PC-9 (cell line): Measurements from ENCODE around the gene RGS19. TPM values are rescaled to one million over a fixed set of nuclear protein-coding genes. Genes with fewer than 3 reads are reported as not detected.
"Not testable (repeated sequence)": the region's sequence is repeated elsewhere in the genome, so short reads cannot be mapped to it uniquely, and the experiment has no call there.

ENCODE experiments used
- BruUV-seq: library from RNA; stranded (reverse); fragments of 400-500 nt; replicated peaks from 2 replicates; lab custom pipeline; 2021; lab: Mats Ljungman, UMichigan
- CTCF ChIA-PET: fragments of 300-600 bp; sonication (Branson Sonifier 250); formaldehyde crosslinking; loops from one replicate; lab custom pipeline; 2022; ENCODE audit warnings: antibody characterized with exemption; lab: Charles Lee
- POLR2A ChIA-PET: fragments of 300-600 bp; sonication (Branson Sonifier 250); formaldehyde crosslinking; loops from one replicate; lab custom pipeline; 2022; ENCODE audit warnings: antibody characterized with exemption; ENCODE audit not compliant: unreplicated experiment; lab: Charles Lee
- DNase-seq, 2 experiments: peaks; one replicate each; pipeline versions ENCODE4 v3.0.0 to v3.0.0-alpha.2; 2015 to 2022; ENCODE audit warnings: mixed read lengths in 1 of 2
- H2AFZ ChIP-seq: fragments of 200-600 bp; sonication (generic); 2 replicates; pipeline ENCODE4 v1.8.1; 2017; ENCODE audit warnings: antibody characterized with exemption
- H3F3A ChIP-seq: fragments of 200-600 bp; sonication (generic); 2 replicates; pipeline ENCODE4 v1.8.1; 2017; ENCODE audit warnings: antibody characterized with exemption, mild to moderate bottlenecking, low read depth; ENCODE audit not compliant: insufficient read depth
- H3K27ac ChIP-seq: fragments of 200-600 bp; sonication (generic); 2 replicates; pipeline ENCODE4 v1.6.1; 2016; ENCODE audit warnings: mixed run types
- H3K27me3 ChIP-seq: fragments of 200-600 bp; sonication (generic); 2 replicates; pipeline ENCODE4 v1.6.1; 2016; ENCODE audit warnings: low read depth, mixed run types; ENCODE audit not compliant: insufficient read depth
- H3K36me3 ChIP-seq: fragments of 200-600 bp; sonication (generic); 2 replicates; pipeline ENCODE4 v1.6.1; 2016; ENCODE audit warnings: low read depth, mixed run types
- H3K4me1 ChIP-seq: fragments of 200-600 bp; sonication (generic); replicated peaks from 2 replicates; pipeline ENCODE4 v1.6.1; 2016; ENCODE audit warnings: mixed run types; ENCODE audit not compliant: insufficient read depth
- H3K4me2 ChIP-seq: fragments of 200-600 bp; sonication (generic); 2 replicates; pipeline ENCODE4 v1.6.1; 2017; ENCODE audit warnings: mixed run types
- H3K4me3 ChIP-seq: fragments of 200-600 bp; sonication (generic); 2 replicates; pipeline ENCODE4 v1.6.1; 2016; ENCODE audit warnings: mixed run types
- H3K79me2 ChIP-seq: fragments of 200-600 bp; sonication (generic); 2 replicates; pipeline ENCODE4 v1.6.1; 2017; ENCODE audit warnings: low read depth, mixed run types
- H3K9me2 ChIP-seq: fragments of 200-600 bp; sonication (generic); 2 replicates; pipeline ENCODE4 v1.8.1; 2017; ENCODE audit warnings: mild to moderate bottlenecking; ENCODE audit not compliant: insufficient read depth
- H3K9me3 ChIP-seq: fragments of 200-600 bp; sonication (generic); 2 replicates; pipeline ENCODE4 v1.8.1; 2016; ENCODE audit warnings: low read depth; ENCODE audit not compliant: insufficient read depth
- H4K20me1 ChIP-seq: fragments of 200-600 bp; sonication (generic); 2 replicates; pipeline ENCODE4 v1.8.1; 2017; ENCODE audit not compliant: insufficient read depth
- EZH2 ChIP-seq: fragments of 200-600 bp; sonication (generic); IDR thresholded peaks from 2 replicates; pipeline ENCODE4 v1.8.0; 2017; ENCODE audit warnings: antibody characterized with exemption, low read depth
- intact Hi-C: fragments of 100-400 bp; cut with micrococcal nuclease; formaldehyde crosslinking; loops from one replicate; pipeline ENCODE4 v1.10.0; 2022; ENCODE audit not compliant: unreplicated experiment
- total RNA-seq: library from RNA; stranded (reverse); gene quantifications from 2 replicates; pipeline ENCODE4 v1.2.3, GENCODE V29; 2021
- TF ChIP-seq, protein P1 (sequence below): fragments of 200-600 bp; sonication (generic); conservative IDR thresholded peaks from 2 replicates; pipeline ENCODE4 v1.6.1; 2017; ENCODE audit warnings: mixed run types, antibody characterized with exemption, mild to moderate bottlenecking, moderate library complexity

Gene RGS19
- total RNA-seq, 1 experiment from 2014 or later = 33.3 TPM

DNA sequence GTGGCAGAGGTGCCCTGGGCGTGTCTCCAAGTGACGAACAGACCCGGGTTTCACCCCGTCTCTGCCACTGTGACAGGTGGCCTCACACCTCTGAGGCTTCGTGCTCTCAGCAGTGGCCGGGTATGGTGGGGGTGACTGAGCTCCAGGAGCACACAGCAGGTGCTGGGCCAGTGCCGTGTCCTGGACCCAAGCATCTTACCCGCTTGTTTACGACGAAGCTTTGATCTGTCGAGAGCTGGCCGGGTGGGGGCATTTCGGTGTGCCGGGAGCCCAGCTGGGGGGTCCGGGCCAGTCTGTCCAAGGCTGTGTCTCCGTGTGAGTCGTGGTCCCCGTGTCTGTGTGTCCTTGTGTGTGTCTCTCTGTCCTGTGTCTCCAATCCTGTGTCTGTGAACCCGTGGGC, 12.0 kb upstream of the RGS19 start:
- Histone ChIP-seq H3K36me3 (no peaks in the 10 kb centered on the region), H3K27ac (no peak overlapping the region), H4K20me1 (no peaks in the 10 kb centered on the region; the same call in 1 of the 2 replicates), H3F3A (no peaks in the 10 kb centered on the region), H3K27me3 (peaks cover 23% of the 10 kb centered on the region), H3K4me2 (no peak overlapping the region), H3K79me2 (no peaks in the 10 kb centered on the region), H3K4me3 (no peak overlapping the region), H3K9me2 (no peaks in the 10 kb centered on the region), H3K4me1 (no peaks in the 10 kb centered on the region), H2AFZ (no peak overlapping the region), H3K9me3 (no peaks in the 10 kb centered on the region)
- DNase-seq = no peak
- ChIA-PET POLR2A (no interaction called here), CTCF (no interaction called here)
- intact Hi-C loops = no loop called here
- BruUV-seq = no TSS peak
- TF ChIP-seq, protein P1, sequence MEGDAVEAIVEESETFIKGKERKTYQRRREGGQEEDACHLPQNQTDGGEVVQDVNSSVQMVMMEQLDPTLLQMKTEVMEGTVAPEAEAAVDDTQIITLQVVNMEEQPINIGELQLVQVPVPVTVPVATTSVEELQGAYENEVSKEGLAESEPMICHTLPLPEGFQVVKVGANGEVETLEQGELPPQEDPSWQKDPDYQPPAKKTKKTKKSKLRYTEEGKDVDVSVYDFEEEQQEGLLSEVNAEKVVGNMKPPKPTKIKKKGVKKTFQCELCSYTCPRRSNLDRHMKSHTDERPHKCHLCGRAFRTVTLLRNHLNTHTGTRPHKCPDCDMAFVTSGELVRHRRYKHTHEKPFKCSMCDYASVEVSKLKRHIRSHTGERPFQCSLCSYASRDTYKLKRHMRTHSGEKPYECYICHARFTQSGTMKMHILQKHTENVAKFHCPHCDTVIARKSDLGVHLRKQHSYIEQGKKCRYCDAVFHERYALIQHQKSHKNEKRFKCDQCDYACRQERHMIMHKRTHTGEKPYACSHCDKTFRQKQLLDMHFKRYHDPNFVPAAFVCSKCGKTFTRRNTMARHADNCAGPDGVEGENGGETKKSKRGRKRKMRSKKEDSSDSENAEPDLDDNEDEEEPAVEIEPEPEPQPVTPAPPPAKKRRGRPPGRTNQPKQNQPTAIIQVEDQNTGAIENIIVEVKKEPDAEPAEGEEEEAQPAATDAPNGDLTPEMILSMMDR = no peak
- TF ChIP-seq EZH2 = no peak

DNA sequence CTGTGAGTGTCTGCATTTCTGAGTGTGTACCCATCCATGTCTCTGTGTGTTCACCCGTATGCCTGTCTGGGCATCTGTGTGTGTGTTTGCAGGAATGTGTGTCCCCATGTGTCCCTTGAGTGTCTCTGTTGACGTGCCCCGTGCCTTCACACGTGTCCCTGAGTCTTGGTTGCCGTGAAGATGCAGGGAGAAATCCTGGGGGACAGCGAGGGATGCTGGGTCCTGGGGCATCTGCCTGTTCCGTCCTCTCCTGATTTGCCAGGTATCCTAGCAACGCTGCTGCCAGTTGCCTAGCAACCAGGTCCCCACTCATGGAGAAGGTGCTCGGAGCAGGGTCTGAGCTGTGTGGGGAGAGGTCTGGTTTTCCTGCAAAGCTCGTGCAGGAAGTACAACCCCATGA, 10.8 kb upstream of the RGS19 start:
- Histone ChIP-seq H3K4me3 (no peak overlapping the region), H3K9me3 (no peaks in the 10 kb centered on the region), H4K20me1 (no peaks in the 10 kb centered on the region; the same call in none of the 2 replicates), H3K4me1 (no peaks in the 10 kb centered on the region), H2AFZ (no peak overlapping the region), H3K36me3 (no peaks in the 10 kb centered on the region), H3F3A (no peaks in the 10 kb centered on the region; the same call in 1 of the 2 replicates), H3K27me3 (peaks cover 30% of the 10 kb centered on the region), H3K4me2 (no peak overlapping the region), H3K27ac (no peak overlapping the region), H3K79me2 (no peaks in the 10 kb centered on the region), H3K9me2 (no peaks in the 10 kb centered on the region)
- CTCF ChIA-PET = no interaction called here
- TF ChIP-seq, protein P1 = no peak
- TF ChIP-seq EZH2 = no peak
- POLR2A ChIA-PET = no interaction called here
- DNase-seq = no peak
- intact Hi-C loops = no loop called here
- no TSS peak for BruUV-seq

DNA sequence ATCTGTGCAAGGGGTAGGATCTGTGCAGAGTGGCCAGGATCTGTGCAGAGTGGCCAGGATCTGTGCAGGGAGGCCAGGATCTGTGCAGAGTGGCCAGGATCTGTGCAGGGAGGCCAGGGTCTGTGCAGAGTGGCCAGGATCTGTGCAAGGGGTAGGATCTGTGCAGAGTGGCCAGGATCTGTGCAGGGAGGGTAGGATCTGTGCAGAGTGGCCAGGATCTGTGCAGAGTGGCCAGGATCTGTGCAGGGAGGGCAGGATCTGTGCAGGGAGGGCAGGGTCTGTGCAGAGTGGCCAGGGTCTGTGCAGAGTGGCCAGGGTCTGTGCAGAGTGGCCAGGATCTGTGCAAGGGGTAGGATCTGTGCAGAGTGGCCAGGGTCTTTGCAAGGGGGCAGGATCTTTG, 9.3 kb upstream of the RGS19 start:
- H3K4me3 ChIP-seq, H3F3A ChIP-seq, H3K9me3 ChIP-seq, BruUV-seq, H3K27ac ChIP-seq, H3K9me2 ChIP-seq, intact Hi-C loops, H3K79me2 ChIP-seq, H4K20me1 ChIP-seq, H2AFZ ChIP-seq, CTCF ChIA-PET, H3K36me3 ChIP-seq, POLR2A ChIA-PET, H3K4me2 ChIP-seq, H3K4me1 ChIP-seq, DNase-seq: not testable (repeated sequence)
- peaks cover 43% of the 10 kb centered on the region for H3K27me3 ChIP-seq

DNA sequence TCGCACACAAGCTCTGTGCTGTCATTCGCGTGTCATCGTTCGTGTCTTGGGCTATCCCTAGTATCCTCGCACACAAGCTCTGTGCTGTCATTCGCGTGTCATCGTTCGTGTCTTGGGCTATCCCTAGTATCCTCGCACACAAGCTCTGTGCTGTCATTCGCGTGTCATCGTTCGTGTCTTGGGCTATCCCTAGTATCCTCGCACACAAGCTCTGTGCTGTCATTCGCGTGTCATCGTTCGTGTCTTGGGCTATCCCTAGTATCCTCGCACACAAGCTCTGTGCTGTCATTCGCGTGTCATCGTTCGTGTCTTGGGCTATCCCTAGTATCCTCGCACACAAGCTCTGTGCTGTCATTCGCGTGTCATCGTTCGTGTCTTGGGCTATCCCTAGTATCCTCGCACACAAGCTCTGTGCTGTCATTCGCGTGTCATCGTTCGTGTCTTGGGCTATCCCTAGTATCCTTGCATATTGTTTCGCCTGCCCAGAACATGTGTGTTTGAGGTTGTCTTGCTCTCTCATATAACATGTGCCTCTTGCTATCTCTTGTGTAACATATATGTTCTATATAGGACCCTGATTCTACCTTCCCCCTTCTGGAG, 8.0 kb upstream of the RGS19 start:
- POLR2A ChIA-PET, H3K4me2 ChIP-seq, H3K79me2 ChIP-seq, BruUV-seq, intact Hi-C loops, H3K9me2 ChIP-seq, H4K20me1 ChIP-seq, H3K4me3 ChIP-seq, H2AFZ ChIP-seq, H3K27ac ChIP-seq, CTCF ChIA-PET, DNase-seq, H3K4me1 ChIP-seq, H3K36me3 ChIP-seq, H3K9me3 ChIP-seq, H3F3A ChIP-seq: not testable (repeated sequence)
- peaks cover 51% of the 10 kb centered on the region for H3K27me3 ChIP-seq
